NOMO-1 (cell line): ENCODE measurements around the gene FOXK2.
"Not testable (repeated sequence)": the region's sequence is repeated elsewhere in the genome, so short reads cannot be mapped to it uniquely, and the experiment has no call there.

ENCODE experiments used
- DNase-seq, 2 experiments: peaks; one replicate each; lab custom pipeline; 2025; ENCODE audit not compliant: unreplicated experiment in 2 of 2; lab: John Stamatoyannopoulos, UW

The FOXK2 gene

GRCh38 chr17:82528484-82529265 lies 9.1 kb downstream of the FOXK2 start:
- DNase-seq: no peak

DNA sequence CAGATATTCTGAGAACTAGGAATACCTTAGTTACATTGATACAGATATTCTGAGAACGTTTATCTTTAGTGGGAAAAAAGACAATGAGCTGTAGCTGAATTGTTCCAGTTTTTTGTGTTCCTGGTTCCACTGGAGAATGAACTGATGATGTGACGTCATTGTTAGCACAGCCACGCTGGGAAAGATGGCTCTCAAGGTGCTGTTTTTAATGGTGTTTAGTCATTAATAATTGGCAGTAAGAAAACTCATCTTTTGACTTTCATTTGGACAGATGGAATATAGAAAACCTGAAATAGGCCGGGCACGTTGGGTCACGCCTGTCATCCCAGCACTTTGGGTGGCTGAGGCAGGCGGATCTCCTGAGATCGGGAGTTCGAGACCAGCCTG lies 10.4 kb downstream of the FOXK2 start:
- no peak for DNase-seq

DNA sequence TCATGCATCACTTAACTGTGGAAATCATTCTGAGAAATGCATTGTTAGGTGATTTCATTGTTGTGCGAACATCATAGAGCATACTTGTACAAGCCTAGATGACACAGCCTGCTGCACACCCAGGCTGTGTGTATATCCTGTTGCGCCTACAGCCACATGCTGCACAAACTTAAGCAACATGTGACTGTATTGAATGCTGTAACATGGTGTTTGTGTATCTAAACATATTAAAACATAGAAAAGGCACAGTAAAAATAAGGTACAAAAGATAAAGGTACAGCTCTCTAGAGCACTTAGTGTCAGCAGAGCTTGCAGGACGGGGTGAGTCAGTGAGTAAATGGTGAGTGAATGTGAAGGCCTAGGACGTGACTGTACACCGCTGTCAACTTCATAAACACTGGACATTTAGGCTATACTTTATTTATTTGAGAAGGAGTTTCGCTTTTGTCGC lies 11.9 kb downstream of the FOXK2 start:
- DNase-seq: no peak

GRCh38 chr17:82534401-82534812 lies 14.9 kb downstream of the FOXK2 start:
- DNase-seq: no peak

DNA sequence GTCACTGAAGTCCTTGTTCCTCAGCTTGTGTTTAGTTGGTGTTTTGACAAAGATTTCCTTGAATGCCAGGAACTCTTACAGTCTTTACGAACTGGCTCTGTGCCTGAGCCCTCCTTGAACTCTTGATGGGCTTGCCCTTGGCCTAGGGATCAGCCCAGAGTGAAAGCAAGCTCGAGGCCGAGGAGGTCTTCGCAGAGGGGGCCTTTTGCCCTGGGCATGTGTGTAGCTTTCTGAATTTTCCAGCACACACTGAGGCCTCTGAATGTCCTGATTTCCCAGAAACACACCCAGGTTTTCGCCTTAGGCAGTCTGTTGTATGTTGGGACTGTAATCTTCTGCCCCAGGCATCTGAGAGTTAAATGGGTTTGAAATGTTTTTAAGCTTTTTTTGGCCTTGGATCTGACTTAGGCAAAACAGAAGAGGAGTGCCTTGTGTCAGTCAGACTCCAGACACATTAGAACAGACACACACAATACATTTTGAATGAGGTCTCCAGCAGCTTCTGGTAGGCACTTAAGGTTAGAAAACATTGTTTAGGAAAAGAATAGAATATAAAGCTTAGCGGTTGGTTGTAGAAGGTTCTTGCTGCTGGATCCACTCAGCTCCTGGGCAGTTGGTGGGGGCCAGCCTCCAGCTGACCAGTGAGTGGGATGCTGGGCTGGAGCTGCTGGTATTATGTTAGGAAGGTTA lies 17.1 kb downstream of the FOXK2 start:
- DNase-seq: no peak

DNA sequence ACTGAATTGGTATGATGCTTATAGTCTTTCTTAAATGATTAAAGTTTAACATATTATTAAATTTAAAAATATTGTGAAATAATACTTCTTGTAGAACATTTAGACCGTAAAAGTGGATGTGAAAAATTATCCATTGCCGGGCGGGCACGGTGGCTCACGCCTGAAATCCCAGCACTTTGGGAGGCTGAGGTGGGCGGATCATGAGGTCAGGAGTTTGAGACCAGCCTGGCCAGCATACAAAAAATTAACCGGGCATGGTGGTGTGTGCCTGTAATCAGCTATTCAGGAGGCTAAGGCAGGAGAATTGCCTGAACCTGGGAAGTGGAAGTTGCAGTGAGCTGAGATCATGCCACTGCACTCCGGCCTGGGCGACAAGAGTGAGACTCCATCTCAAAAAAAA lies 17.7 kb downstream of the FOXK2 start:
- not testable (repeated sequence) for DNase-seq

DNA sequence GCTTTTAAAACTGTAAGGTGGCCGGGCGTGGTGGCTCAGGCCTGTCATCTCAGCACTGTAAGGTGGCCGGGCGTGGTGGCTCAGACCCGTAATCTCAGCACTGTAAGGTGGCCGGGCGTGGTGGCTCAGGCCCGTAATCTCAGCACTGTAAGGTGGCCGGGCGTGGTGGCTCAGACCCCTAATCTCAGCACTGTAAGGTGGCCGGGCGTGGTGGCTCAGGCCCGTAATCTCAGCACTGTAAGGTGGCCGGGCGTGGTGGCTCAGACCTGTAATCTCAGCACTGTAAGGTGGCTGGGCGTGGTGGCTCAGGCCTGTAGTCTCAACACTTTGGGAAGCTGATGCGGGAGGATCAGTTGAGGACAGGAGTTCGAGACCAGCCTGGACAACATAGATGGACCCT lies 19.5 kb downstream of the FOXK2 start:
- not testable (repeated sequence) for DNase-seq

DNA sequence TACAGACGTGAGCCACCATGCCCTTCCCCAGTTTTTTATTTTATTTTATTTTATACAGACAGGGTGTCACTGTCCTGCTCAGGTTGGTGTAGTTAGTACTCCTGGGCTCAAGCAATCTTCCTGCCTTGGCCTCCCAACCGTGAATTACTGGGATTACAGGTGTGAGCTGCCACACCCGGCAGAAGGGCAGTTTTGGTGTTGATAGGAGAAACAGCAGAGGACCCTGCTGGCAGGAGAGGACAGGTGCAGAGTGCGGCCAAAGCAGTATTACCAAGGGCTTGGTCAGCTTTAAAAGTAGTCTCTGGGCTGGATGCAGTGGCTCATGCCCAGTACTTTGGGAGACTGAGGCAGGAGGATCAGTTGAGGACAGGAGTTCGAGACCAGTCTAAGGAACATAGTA lies 22.9 kb downstream of the FOXK2 start:
- DNase-seq: no peak

DNA sequence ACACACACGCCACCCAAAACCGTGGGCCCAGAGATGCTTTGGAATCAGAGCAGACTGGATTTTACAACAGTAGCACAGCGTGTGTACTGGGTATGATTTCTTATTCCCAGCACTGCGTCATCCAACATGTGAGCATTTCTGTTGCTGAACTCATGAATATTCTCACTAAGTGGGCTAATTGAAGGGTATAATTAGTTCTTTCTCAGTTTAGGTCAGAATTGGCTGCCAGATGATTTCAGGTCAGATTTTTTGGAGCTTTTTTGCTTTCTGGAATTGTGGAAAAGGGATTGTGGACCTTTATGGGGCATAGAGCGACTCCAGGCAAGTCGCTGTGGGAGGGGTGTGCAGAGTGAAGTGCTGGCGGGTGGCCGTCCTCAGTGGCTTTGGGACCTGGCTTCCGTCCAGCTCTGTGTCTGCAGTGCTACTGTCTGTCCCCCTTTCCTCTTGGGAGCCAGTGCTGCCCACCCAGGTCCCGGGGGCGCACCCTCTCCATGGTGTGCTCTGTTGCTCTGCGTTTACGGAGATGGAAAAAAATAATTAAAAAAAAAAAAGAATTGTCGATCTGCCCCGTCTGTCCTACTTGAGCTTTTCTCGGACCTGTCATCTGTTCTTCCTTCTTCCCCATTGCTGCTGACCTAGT lies 25.0 kb downstream of the FOXK2 start:
- DNase-seq: no peak

DNA sequence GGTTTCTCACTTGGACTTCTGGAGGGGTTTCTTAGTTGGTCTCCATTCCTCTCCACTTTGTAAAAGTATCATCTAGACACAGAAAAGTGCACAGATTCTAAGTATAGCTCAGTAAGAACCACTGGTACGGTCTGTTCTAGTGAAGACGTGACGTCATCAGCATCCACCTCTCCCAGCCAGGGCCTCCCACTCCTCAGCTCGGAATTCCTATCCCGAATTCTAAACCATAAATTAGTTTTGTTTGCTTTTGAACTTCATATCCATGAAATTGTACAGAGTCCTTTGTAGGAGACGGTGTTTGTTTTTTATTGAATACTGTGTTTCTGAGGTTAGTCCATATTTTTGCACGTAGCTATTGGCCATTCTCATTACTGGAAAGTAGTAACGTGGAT lies 25.5 kb downstream of the FOXK2 start:
- DNase-seq: no peak

GRCh38 chr17:82547981-82548380 lies 28.4 kb downstream of the FOXK2 start:
- DNase-seq: no peak

DNA sequence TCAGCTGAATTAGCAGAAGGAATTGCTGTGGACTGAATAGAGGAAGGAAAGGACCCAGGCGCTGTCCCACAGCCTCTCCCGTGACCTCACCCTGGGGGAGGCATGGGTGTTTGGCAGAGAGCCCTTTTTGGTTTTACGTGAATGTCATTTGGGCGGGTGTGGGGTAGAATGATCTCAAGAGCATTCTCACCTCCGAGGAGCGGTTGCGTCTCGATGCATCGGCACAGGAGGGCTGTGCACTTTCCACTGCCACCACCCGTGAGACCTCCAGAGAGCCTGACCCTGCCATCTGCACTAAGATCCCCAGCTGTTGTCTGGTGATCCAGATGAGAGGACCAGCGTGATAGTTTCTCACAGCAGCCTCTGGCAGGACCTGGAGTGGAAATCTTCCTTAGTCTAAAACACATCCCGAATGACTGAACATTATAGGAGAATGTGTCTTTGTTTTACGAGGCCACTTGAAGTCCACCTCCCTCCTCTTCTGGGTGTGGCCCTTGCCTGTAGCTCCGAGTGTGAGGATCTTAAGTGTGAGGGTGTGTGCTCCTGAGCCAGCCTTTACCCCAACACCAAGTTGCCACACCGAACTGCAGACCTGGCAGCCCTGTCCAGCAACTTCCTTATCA lies 29.3 kb downstream of the FOXK2 start:
- no peak for DNase-seq

GRCh38 chr17:82551779-82552457 lies 32.4 kb downstream of the FOXK2 start:
- DNase-seq: peak; percentile 47 to 61

DNA sequence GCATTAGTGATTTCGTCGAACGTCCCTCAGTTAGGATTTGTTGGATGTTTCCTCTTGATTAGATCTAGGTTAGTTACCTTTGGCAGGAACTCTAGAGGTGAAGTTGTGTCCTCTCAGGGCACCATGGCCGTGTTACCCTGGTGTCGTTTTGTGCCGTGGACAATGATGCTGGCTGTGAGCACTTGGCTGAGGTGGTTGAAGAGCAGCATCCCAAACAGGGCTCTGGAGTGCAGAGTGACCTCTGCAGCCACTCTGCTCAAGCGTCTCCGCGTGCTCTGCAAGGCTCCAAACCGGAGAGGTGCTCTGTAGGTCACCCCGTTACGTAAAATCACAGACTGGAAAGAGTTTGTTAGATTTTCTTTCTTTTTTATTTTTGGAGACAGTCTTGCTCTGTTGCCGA lies 33.0 kb downstream of the FOXK2 start:
- no peak for DNase-seq

GRCh38 chr17:82553210-82553930 lies 33.8 kb downstream of the FOXK2 start:
- DNase-seq: no peak

DNA sequence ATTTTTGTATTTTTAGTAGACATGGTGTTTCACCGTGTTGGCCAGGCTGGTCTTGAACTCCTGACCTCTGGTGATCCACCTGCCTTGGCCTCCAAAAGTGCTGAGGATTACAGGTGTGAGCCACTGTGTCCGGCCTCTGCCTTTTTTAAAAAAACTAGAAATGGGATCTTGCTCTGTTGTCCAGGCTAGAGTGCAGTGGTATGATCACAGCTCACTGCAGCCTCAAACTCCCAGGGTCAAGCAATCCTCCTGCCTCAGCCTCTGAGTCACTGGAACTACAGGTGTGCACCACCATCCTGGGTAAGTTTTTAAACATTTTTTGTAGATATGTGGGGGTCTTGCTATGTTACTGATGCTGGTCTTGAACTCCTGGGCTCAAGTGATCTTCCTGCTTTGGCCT lies 38.0 kb downstream of the FOXK2 start:
- DNase-seq: not testable (repeated sequence)

GRCh38 chr17:82559566-82560251 lies 40.2 kb downstream of the FOXK2 start:
- no peak for DNase-seq

DNA sequence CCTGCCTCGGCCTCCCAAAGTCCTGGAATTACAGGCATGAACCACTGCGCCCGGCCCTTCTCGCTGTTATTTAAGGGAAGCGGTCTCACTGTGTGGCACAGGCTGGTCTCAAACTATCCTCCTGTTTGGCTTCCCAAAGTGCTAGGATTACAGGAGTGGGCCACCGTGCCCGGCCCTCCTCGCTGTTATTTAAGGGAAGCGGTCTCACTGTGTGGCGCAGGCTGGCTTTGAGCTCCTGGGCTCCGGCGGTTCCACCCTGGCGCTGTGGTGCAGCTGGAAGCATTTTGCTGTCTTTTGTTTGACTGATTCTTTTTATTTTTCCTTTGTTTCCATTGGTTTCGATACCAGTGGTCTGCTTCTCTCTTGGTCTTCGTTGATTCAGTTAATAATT lies 40.7 kb downstream of the FOXK2 start:
- DNase-seq: no peak

DNA sequence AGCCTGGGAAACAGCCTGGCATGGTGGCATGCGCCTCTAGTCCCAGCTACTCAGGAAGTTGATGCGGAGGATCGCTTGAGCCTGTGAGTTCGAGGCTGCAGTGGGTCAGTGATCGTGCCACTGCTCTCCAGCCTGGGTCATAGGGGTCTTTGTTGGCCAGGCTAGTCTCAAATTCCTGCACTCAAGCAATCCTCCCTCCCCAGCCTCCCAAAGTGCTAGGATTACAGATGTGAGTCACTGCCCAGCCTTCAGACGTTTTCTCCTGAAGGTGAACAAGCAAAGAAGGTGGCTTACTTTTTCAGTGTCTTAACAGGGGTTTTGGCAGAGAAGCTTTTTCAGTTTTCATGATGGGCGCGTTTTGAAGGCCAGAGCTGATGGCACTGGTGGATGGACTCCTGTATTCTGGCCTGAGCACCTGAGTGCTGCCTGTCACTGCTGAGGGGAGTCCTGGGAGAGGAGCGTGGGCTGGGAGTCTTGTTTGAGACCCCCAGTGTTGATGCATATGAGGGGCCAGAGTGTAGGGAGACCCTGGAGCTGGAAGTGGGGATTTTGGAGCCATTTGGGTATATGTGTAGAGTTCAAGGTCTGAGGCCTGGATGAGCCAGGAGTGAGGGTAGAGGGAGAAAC lies 41.4 kb downstream of the FOXK2 start:
- DNase-seq: no peak
